ENCODE data around the gene METTL21C.

DNA sequence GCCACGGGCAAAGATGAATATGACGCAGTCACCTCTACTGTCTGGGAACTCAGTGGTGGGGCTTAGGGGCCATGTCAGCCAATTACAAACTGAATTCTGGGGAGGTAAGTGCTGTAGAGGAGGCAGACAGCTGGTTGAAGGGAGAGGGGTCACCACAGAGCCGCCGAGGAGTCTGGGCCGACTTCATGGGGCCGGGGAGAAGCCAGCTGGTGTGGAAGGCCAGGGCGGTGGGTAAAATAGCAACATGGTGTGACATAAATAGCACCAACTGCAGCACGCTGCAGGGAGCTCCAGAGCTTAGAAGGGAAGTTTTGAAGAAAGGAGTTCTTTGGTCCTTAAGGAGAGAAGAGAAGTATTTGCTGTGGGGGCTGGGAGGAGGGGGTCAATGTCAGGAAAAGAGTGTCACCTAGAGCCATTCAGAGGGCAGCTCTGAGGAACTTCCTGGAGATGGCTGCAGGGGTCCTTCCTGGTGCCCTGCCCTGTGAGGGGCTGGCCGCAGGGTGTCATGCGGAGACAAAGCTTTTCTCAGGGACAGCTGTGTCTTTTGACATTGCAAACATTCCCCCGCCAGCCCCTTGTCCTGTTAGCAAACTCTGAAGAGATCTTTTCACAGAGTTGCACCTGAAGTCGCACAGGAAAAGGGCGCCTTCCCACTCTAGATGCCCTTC is 6.4 kb downstream of the METTL21C start:
- TF ChIP-seq, protein P1, sequence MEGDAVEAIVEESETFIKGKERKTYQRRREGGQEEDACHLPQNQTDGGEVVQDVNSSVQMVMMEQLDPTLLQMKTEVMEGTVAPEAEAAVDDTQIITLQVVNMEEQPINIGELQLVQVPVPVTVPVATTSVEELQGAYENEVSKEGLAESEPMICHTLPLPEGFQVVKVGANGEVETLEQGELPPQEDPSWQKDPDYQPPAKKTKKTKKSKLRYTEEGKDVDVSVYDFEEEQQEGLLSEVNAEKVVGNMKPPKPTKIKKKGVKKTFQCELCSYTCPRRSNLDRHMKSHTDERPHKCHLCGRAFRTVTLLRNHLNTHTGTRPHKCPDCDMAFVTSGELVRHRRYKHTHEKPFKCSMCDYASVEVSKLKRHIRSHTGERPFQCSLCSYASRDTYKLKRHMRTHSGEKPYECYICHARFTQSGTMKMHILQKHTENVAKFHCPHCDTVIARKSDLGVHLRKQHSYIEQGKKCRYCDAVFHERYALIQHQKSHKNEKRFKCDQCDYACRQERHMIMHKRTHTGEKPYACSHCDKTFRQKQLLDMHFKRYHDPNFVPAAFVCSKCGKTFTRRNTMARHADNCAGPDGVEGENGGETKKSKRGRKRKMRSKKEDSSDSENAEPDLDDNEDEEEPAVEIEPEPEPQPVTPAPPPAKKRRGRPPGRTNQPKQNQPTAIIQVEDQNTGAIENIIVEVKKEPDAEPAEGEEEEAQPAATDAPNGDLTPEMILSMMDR (IDR thresholded peaks at IDR 0.05; ENCODE audit: borderline replicate concordance, extremely low read depth, low read length, poor library complexity, severe bottlenecking), result no peak
- no peak for TF ChIP-seq EZH2 (IDR thresholded peaks at IDR 0.05; ENCODE audit: borderline replicate concordance, low read depth, low read length, severe bottlenecking)

All from DND-41 (cell line).